ENCODE data around the gene SSTR3.

Gene SSTR3

GRCh38 chr22:37167981-37168647, 44.2 kb downstream of the SSTR3 start:
- DNase-seq (ENCODE audit: low read depth in 3 of 3): no peak

GRCh38 chr22:37167176-37167980, 44.9 kb downstream of the SSTR3 start:
- no peak for DNase-seq (ENCODE audit: low read depth in 3 of 3)

- peak; percentile 69 to 86 (median 75) for DNase-seq (ENCODE audit: low read depth in 3 of 3)
Measured at GRCh38 chr22:37166675-37167066, 45.6 kb downstream of the SSTR3 start.

GRCh38 chr22:37165940-37166674, 46.2 kb downstream of the SSTR3 start:
- DNase-seq (ENCODE audit: low read depth in 3 of 3): no peak

GRCh38 chr22:37165066-37165465, 47.2 kb downstream of the SSTR3 start:
- DNase-seq (ENCODE audit: low read depth in 3 of 3): no peak

GRCh38 chr22:37164505-37164887, 47.8 kb downstream of the SSTR3 start:
- no peak for DNase-seq (ENCODE audit: low read depth in 3 of 3)

GRCh38 chr22:37163575-37164504, 48.4 kb downstream of the SSTR3 start:
- peak; percentile 40 to 79 (median 49) for DNase-seq (ENCODE audit: low read depth in 3 of 3)

- no peak for DNase-seq (ENCODE audit: low read depth in 3 of 3)
Measured at GRCh38 chr22:37163096-37163489, 49.2 kb downstream of the SSTR3 start.

GRCh38 chr22:37162221-37163095, 49.8 kb downstream of the SSTR3 start:
- DNase-seq (ENCODE audit: low read depth in 3 of 3): peak in 2 of 3 experiments; percentile 72 to 76

- no peak for DNase-seq (ENCODE audit: low read depth in 3 of 3)
Measured at GRCh38 chr22:37161443-37161842, 50.8 kb downstream of the SSTR3 start.

GRCh38 chr22:37160027-37160426, 52.2 kb downstream of the SSTR3 start:
- no peak for DNase-seq (ENCODE audit: low read depth in 3 of 3)

GRCh38 chr22:37158963-37159290, 53.4 kb downstream of the SSTR3 start:
- DNase-seq (ENCODE audit: low read depth in 3 of 3): no peak

GRCh38 chr22:37157516-37158285, 54.6 kb downstream of the SSTR3 start:
- DNase-seq (ENCODE audit: low read depth in 3 of 3): no peak

GRCh38 chr22:37156686-37157435, 55.4 kb downstream of the SSTR3 start:
- DNase-seq (ENCODE audit: low read depth in 3 of 3): no peak

- no peak for DNase-seq (ENCODE audit: low read depth in 3 of 3)
Measured at GRCh38 chr22:37155971-37156370, 56.3 kb downstream of the SSTR3 start.

GRCh38 chr22:37154925-37155712, 57.2 kb downstream of the SSTR3 start:
- no peak for DNase-seq (ENCODE audit: low read depth in 3 of 3)
